HEK293T (cell line): Measurements from ENCODE around the gene PNISR.

Source experiments
- CTCF ChIA-PET: fragments of 350-600 bp; formaldehyde crosslinking; extraction: SDS; loops from one replicate; lab custom pipeline; 2021; ENCODE audit warnings: antibody characterized with exemption, inconsistent platforms; lab: Yijun Ruan, JAX
- POLR2A ChIA-PET: fragments of 350-600 bp; formaldehyde crosslinking; extraction: SDS; loops from one replicate; lab custom pipeline; 2020; ENCODE audit warnings: antibody characterized with exemption, inconsistent platforms; lab: Yijun Ruan, JAX
- DNase-seq: peaks from one replicate; pipeline ENCODE4 v3.0.0; 2012; ENCODE audit warnings: mixed read lengths; ENCODE audit errors: extremely low spot score
- ARNT ChIP-seq: fragments of 450-650 bp; IDR thresholded peaks from 2 replicates; pipeline ENCODE4 v1.6.1; 2017; ENCODE audit warnings: mild to moderate bottlenecking
- BHLHE40 ChIP-seq: fragments of 450-650 bp; IDR thresholded peaks from 2 replicates; pipeline ENCODE4 v1.6.1; 2016; ENCODE audit warnings: mild to moderate bottlenecking, moderate library complexity, borderline replicate concordance
- CTBP1 ChIP-seq: fragments of 450-650 bp; IDR thresholded peaks from 2 replicates; pipeline ENCODE4 v1.6.1; 2016; ENCODE audit warnings: borderline replicate concordance
- ELF4 ChIP-seq: fragments of 450-650 bp; IDR thresholded peaks from 2 replicates; pipeline ENCODE4 v1.6.1; 2017; ENCODE audit warnings: antibody characterized with exemption
- FOXA1 ChIP-seq: fragments of 450-650 bp; IDR thresholded peaks from 2 replicates; pipeline ENCODE4 v1.6.1; 2016; ENCODE audit warnings: mild to moderate bottlenecking
- FOXK2 ChIP-seq: fragments of 450-650 bp; IDR thresholded peaks from 2 replicates; pipeline ENCODE4 v1.6.1; 2016; ENCODE audit warnings: mild to moderate bottlenecking
- FOXM1 ChIP-seq: fragments of 450-650 bp; IDR thresholded peaks from 2 replicates; pipeline ENCODE4 v1.6.1; 2017; ENCODE audit warnings: mild to moderate bottlenecking, borderline replicate concordance
- HDGF ChIP-seq: fragments of 450-650 bp; IDR thresholded peaks from 2 replicates; pipeline ENCODE4 v1.6.1; 2017; ENCODE audit warnings: antibody characterized with exemption, borderline replicate concordance
- L3MBTL2 ChIP-seq: fragments of 450-650 bp; conservative IDR thresholded peaks from 2 replicates; pipeline ENCODE4 v1.6.1; 2016; ENCODE audit warnings: mild to moderate bottlenecking
- LEF1 ChIP-seq: fragments of 450-650 bp; IDR thresholded peaks from 2 replicates; pipeline ENCODE4 v1.6.1; 2017; ENCODE audit warnings: mild to moderate bottlenecking, borderline replicate concordance
- NFRKB ChIP-seq: fragments of 450-650 bp; IDR thresholded peaks from 2 replicates; pipeline ENCODE4 v1.6.1; 2016; ENCODE audit warnings: mild to moderate bottlenecking, moderate library complexity
- SP1 ChIP-seq: fragments of 450-650 bp; IDR thresholded peaks from 2 replicates; pipeline ENCODE4 v1.6.1; 2017
- SUZ12 ChIP-seq: fragments of 450-650 bp; IDR thresholded peaks from 2 replicates; pipeline ENCODE4 v1.6.1; 2016; ENCODE audit warnings: mild to moderate bottlenecking
- TARDBP ChIP-seq: fragments of 450-650 bp; IDR thresholded peaks from 2 replicates; pipeline ENCODE4 v1.6.1; 2016
- ZNF384 ChIP-seq: fragments of 450-650 bp; IDR thresholded peaks from 2 replicates; pipeline ENCODE4 v1.6.1; 2016
- TF ChIP-seq, protein P1 (sequence below): fragments of 450-650 bp; IDR thresholded peaks from 2 replicates; pipeline ENCODE4 v1.6.1; 2016

Gene PNISR

DNA sequence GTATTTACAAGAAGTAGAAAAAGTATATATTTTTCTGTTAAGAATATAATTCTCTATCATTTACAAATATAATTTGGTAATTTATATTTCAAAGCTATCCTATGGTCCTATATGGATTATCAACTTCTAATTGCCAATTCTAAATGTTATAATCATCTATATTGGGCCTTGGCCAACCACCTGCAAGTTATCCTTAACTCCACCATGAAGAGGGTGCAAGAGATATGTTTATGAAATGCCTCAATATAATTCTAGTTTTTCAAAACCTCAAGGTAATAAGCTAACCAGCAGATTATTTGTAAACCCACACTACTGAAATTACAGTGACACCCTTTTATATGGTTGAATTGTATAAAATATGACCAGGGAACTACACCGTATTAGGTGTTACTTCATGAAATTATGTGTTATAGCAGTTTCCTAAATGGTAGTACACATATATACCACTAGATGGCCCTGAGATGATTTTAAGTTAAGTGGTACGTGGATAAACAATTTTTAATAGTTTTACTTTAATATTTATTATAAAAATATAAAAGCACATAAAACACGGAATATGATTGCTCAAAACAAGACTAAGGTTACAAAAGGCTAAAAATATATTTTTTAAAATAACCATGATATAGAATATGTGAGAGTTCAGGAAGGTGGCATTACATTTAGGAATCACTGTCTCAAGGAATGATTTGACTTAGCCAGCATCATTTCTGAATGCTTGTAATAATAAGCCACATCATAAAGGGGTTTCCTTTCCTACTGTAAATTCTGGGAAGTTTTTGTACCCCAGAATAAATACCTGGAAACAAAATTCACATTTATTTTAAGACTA is 9.8 kb upstream of the PNISR start:
- POLR2A ChIA-PET = no interaction called here
- DNase-seq = peak; percentile 12
- TF ChIP-seq TARDBP = no peak
- no peak for TF ChIP-seq NFRKB
- TF ChIP-seq L3MBTL2 = no peak
- TF ChIP-seq, protein P1, sequence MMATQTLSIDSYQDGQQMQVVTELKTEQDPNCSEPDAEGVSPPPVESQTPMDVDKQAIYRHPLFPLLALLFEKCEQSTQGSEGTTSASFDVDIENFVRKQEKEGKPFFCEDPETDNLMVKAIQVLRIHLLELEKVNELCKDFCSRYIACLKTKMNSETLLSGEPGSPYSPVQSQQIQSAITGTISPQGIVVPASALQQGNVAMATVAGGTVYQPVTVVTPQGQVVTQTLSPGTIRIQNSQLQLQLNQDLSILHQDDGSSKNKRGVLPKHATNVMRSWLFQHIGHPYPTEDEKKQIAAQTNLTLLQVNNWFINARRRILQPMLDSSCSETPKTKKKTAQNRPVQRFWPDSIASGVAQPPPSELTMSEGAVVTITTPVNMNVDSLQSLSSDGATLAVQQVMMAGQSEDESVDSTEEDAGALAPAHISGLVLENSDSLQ = no peak
- TF ChIP-seq FOXM1 = no peak
- TF ChIP-seq FOXA1 = no peak
- CTCF ChIA-PET = interaction anchor here (0.6 to 0.8 kb wide), 3 partner anchors 9 to 1026 kb away, joined by 3 read pairs; partner anchors contain the start of gene COQ3

DNA sequence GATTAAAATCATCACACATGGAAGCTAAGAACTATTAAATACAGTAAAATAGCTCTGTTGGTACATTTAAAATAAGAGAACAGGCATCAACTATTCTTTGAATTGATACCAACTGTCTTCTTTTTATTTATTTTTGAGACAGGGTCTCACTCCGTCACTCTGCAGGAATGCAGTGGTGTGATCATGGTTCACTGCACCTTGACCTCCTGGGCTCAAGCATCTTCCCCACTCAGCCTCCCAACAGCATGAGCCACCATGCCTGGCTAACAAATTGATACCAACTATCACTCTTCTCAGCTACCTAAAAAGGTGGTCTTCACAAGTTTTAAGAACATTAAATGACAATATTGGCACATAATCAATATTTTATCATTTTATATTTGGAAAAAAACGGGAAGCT is 7.8 kb upstream of the PNISR start:
- ChIA-PET POLR2A (interaction anchor here (1.1 kb wide), 2 partner anchors 39 to 84 kb away, joined by 3 to 5 read pairs; partner anchors contain the start of gene COQ3), CTCF (interaction anchor here (0.6 to 1.5 kb wide), 4 partner anchors 9 to 1122 kb away, joined by 3 to 5 read pairs (median 3); no protein-coding TSS in a partner anchor)
- no peak for TF ChIP-seq CTBP1
- no peak for TF ChIP-seq NFRKB
- TF ChIP-seq BHLHE40 = no peak
- TF ChIP-seq FOXK2 = no peak
- no peak for TF ChIP-seq ARNT
- no peak for TF ChIP-seq LEF1
- TF ChIP-seq SUZ12 = no peak
- TF ChIP-seq ELF4 = no peak
- TF ChIP-seq FOXA1 = no peak
- TF ChIP-seq ZNF384 = no peak
- TF ChIP-seq FOXM1 = no peak
- TF ChIP-seq HDGF = no peak
- no peak for TF ChIP-seq TARDBP
- TF ChIP-seq SP1 = no peak
- TF ChIP-seq, protein P1 = no peak
- no peak for TF ChIP-seq L3MBTL2
- no peak for DNase-seq

DNA sequence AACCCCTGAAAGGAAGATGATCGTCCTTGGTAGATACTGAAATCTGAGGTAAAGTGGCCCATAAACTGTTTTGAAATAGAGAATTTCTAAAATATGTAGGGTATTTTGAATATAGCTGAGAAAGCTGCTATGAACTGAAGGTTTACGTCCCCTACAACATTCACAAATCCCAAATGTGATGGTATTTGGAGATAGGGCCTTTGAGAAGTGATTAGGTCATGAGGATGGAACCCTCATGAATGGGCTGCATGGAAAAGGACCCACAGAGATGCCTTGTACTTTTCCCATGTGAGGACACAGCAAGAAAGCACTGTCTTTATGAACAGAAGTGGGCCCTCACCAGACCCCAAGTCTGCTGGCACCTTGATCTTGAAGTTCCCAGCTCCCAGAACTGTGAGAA is 6.8 kb upstream of the PNISR start:
- ChIA-PET POLR2A (interaction anchor here (1.1 kb wide), 1 partner anchor 38 kb away, joined by 5 read pairs; the partner anchor contains the start of gene COQ3), CTCF (no interaction called here)
- no peak for TF ChIP-seq LEF1
- TF ChIP-seq ZNF384 = no peak
- no peak for TF ChIP-seq L3MBTL2
- TF ChIP-seq BHLHE40 = no peak
- no peak for TF ChIP-seq FOXA1
- TF ChIP-seq CTBP1 = no peak
- no peak for TF ChIP-seq FOXK2
- TF ChIP-seq SP1 = no peak
- no peak for TF ChIP-seq FOXM1
- no peak for TF ChIP-seq SUZ12
- DNase-seq = no peak

DNA sequence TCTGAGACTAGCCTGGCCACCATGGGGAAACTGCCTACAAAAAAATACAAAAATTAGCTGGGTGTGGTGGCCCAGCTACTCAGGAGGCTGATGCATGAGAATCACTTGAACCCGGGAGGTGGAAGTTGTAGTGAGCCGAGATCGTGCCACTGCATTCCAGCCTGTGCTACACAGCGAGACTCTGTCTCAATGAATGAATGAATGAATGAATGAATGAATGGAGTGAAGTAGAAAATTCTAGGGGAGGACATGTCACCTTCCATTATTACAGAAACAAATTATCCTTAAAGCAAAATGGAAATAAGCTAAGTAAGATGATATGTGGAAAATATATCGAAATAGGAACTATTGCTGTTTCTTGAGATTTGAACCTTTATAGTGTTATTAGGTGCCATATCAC is 2.9 kb upstream of the PNISR start:
- POLR2A ChIA-PET = no interaction called here
- TF ChIP-seq FOXK2 = no peak
- no peak for TF ChIP-seq FOXA1
- TF ChIP-seq SUZ12 = no peak
- TF ChIP-seq FOXM1 = no peak
- TF ChIP-seq BHLHE40 = no peak
- no peak for TF ChIP-seq LEF1
- TF ChIP-seq HDGF = no peak
- TF ChIP-seq TARDBP = no peak
- no peak for DNase-seq
- CTCF ChIA-PET = no interaction called here

DNA sequence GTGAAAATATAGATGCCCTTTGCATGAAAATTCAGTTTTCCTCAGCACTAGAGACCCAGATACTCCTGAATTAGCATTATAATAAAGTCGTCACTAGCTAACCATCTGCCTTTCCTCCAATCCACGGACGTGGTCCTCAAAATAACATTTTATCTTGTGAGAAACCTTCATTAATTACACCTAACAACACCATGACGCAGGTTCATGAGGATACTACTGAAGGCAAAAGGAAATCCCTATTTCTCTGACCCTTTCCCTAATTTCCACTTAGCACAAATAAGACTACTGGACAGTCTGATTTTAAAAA is 1.3 kb upstream of the PNISR start:
- TF ChIP-seq FOXA1 (no peak), TARDBP (no peak), SUZ12 (no peak), ARNT (no peak), HDGF (no peak), FOXM1 (no peak), SP1 (no peak), BHLHE40 (no peak), ELF4 (no peak), LEF1 (no peak), FOXK2 (no peak), ZNF384 (no peak)
- TF ChIP-seq, protein P1 = no peak
- no peak for DNase-seq
- POLR2A ChIA-PET = interaction anchor here (0.8 to 5.0 kb wide), 5 partner anchors 32 to 142 kb away, joined by 3 to 66 read pairs (median 11); partner anchors contain the start of genes CCNC, COQ3 and FAXC
- CTCF ChIA-PET = interaction anchor here (0.7 to 1.7 kb wide), 5 partner anchors 8 to 96 kb away, joined by 3 to 9 read pairs (median 4); partner anchors contain the start of gene COQ3
